ENCODE results near the gene DENND5A.
"Not testable (repeated sequence)": the region's sequence is repeated elsewhere in the genome, so short reads cannot be mapped to it uniquely, and the experiment has no call there.

The DENND5A gene

DNA sequence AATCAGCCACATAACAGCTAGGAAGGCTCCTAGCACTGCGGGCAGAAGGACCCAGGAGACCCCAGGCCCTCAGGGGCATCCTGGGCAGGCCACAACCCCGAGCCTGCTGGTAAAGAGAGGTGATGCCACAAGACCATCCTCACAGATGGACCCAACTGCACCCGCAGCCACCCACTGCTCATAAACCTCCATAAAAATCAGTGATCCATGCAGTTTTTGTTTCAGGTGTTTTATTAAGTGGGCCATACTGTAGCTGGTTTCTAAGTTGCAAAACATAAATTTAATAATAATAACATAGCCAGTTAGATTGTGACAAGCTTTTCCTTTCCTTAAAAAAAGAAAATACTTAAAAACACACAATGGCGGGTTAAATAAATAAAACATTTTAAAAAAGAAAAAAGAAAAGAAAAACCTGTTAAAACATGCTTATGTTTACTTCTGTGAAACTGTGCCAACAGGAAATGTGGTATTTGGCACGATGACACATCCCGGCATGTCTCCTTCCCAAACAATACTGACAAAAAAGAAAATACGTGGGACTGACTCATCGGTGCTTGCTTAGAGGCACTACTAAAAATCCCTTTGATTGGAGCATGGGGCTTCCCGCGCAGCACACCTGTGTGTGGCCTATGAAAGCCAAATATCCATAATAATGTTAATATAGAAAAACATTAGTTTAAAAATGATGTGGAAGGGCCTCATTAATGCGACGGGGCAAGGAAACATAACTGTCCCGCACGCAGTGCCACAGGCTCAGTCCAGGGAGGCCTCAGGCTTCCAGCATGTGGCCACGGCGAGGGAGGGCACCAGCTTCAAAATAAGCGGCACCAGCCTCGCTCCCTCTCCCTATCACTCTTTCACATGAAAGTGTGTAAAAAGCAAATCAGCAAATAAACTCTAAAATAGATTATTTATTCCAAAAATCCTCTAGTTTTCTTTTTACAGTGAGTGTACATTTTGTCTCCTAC lies 126.3 kb downstream of the DENND5A start:
- peak; percentile 78 for DNase-seq (ENCODE audit: low spot score)

DNA sequence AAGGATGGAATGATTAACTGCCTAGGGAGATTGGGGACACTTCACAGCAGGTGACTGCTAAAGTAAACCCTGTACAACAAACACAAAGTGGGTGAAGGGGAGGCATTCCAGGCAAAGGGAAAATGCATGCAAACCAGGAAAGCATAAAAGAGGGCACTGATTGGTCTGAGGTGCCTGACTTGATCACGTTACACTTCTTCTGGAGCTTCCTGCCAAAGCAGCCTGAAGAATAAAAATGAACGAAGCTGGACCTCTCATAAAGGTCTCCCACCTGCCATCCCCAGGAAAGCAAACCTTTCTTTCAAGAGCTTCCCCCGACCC lies 127.1 kb downstream of the DENND5A start:
- no peak for DNase-seq (ENCODE audit: low spot score)

DNA sequence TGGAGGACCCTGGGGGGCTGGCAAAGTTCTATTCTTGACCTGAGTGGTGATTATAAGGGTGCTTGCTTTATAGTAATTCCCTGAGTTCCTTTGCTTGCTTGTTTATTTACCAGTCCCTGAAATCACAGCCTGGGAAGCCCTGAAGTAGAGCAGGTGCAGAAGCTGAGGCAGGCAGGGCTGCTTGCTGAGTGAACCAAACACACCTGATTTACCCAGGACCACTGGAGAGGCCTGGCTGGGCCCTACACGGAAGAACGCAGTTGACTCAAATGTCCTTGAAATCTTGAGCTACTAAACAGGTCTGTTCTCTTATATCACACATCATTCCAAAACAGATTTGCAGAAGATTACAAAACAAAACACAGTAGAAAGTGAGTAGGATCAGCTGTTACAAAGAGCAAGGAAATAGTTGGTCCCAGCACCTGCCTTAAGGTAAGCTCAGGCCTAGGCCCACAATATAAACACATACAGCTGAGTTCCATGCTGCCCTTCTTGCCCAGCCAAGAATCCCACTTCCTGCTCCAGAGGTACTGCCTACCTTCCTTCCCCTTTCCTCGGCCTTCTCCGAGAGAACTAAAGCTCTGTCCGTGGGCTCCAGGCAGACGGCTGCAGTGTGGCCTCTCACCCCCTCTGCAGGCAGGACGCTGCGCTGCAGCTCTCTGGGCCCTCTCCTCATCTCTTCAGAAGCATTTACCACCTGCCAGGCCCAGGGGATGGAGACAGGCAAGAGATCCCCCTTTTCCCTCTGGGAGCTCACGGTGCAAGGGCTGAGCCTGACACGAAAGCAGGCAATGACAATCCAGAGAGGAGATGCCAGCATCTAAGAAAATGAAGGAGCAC lies 127.6 kb downstream of the DENND5A start:
- DNase-seq (ENCODE audit: low spot score): peak; percentile 85

DNA sequence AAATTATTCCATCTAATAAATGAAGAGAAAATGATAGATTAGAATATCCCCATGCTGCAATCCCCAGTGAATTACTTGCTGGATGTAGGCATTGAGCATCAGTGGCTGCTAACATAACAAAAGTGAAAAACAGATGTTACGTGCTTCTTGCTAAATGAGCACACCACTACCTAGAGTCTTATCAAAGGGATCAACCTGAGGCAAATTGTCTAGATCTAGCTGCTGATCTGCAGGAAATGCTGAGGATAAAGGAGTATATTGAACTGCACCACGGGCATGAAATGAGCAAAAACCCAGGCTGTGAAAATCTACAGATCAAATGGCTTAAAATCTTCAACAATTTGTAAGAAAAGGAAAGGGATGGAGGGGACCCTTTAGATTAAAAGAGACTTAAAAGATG lies 128.4 kb downstream of the DENND5A start:
- DNase-seq (ENCODE audit: low spot score): no peak

DNA sequence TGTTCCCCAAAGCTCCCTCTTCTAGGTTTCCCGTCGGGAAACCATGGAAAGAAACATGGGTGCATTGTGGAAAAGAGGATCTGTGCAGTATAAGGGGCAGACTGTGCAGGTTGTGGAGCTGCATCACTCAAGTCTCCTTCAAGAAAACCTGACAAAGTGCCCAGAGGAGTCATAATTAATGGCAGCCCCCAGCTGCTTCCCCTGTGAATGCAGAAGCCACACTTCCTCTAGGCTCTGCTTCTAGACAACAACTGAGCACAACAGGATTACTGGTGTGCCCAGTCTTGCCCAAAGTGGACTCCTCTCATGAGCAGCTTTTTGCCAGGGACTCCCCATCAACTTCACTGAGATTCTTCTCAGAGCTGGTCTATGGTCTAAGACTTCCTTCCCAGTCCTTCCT lies 131.2 kb downstream of the DENND5A start:
- DNase-seq (ENCODE audit: low spot score): no peak

DNA sequence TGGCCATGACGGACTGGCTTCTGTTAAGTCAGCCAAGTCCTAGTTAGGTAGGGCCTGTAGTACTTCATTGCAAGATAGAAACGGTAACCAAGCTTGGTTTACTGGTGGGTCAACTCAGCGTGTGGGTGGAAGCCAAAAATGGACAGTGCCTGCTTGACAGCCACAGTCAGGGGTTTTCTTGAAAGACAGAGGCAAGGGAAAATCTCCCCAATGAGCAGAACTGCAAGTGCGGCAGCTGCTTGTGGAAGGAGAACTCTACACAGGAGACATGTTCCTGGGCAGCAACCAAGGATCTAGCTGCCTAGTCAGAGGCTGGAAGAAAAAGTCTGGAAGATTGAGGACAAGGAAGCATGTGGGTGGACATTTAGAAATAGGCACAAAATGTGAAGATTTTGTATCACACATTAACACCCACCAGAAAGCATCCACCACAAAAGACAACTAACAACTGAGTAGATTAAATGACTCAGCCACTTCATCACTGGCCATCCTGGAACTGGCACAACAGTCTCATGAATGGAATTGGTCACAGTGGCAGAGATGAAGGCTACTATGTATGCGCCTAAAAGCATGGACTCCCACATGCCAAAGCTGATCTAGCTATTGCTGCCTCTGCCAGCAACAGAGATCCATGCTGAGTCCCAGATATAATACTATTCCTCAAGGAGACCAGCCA lies 132.8 kb downstream of the DENND5A start:
- DNase-seq (ENCODE audit: low spot score): no peak

DNA sequence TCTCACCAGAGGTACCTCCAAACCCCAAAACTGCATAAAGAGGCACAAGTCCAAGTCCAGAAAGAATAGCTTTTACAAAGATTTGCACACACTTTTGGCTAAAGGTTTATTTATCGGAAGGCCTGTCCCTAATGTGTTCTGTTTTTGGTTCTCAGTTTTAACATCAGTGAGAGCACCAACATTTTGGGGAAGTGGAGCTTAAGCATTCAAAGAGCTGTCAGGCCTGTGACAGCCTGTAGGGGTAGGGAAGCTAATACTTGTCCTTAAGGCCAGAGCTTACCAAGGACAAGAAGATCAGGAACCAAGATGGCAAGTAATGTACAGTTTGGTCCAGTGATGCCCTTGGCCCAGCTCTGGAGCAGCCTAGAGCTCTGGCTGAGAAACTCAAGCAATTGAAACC lies 134.9 kb downstream of the DENND5A start:
- no peak for DNase-seq (ENCODE audit: low spot score)

DNA sequence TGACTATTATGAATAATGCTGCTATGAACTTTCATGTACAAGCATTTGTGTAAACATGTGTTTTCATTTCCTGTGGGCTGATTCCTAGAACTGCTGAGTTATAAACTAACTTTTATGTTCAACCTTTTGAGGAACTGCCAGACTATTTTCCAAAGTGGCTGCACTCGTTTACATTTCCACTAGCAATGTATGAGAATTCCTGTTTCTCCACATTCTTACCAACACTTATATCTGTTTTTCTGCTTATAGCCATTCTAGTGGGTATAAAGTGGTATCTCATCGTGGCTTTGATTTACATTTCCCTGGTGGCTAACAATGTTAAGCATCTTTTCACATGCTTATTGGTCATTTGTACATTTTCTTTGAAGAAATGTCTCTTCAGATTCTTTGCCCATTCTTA lies 138.5 kb downstream of the DENND5A start:
- DNase-seq (ENCODE audit: low spot score): no peak

DNA sequence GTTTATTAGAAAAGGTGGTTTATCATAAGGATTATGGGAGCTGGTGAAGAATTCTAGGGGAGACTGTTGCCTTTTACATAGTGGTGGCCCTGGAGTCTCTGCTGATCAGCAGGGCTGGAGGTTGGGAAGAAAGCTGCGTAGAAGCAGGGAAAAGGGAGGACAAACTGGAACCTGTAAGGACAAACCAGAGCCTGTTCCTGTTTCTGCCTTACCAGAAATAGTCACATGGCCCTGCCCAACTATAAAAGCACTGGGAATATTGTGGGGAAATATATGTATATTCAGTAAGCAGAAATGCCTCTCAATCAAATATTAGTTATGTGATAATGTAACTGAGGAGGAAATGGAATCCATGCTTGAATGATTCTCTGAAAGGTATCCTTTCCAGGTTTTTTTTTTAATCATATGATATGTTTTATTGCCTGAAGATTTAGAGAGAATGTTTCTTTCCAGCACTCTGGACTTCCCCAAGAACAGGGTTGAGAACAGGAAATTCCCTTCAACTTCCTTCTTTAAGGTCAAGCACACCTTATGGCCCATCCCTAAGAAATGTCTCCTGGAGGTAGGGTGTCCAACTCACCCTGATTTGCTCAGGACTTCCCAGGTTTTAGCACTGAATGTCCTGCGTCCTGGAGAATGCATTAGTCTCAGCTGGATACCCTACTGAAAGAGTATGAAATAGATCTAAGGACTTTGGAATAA lies 139.8 kb downstream of the DENND5A start:
- no peak for DNase-seq (ENCODE audit: low spot score)

DNA sequence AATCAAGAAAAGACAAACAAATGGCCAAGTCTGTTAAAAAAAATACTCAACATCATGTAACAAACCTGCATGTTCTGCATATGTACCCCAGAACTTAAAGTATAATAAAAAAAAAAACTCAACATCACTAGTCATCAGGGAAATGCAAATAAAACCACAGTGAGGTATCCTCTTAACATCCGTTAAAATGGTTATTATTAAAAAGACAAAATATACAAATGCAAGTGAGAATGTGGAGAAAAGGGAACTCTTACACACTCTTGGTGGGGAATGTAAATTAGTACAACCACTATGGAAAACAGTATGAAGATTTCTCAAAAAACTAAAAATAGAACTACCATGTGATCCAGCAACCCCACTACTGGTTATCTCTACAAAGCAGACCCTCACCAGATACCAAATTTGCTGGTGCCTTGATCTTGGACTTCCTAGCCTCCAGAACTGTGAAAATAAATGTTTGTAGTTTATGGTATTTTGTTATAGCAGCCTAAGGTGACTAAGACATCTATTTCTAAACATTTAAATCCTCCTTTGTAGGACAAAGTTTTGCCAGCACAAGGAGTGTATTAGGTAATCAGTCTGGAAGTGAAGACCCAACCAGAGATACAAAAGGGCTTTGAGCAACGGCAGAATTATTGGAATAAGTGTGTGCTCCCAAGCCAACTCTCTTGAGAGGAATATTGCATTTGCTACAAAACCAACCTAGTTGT lies 141.4 kb downstream of the DENND5A start:
- DNase-seq (ENCODE audit: low spot score): no peak

DNA sequence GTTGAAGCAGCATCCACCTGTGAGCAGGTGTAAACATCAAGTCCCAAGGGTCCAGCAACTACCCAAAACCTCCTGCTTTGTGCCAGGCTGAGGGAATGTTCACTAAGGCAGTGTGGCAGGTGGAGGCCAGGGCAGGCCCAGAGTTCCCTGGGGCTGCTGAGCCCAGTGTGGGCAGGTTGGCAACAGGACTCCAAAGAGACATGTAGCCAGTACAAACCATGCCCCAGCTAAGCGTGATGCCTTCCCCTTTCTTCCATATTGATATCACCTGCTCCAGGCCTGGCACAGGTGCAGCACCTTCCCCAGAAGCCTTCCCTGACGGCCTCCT lies 143.7 kb downstream of the DENND5A start:
- no peak for DNase-seq (ENCODE audit: low spot score)

DNA sequence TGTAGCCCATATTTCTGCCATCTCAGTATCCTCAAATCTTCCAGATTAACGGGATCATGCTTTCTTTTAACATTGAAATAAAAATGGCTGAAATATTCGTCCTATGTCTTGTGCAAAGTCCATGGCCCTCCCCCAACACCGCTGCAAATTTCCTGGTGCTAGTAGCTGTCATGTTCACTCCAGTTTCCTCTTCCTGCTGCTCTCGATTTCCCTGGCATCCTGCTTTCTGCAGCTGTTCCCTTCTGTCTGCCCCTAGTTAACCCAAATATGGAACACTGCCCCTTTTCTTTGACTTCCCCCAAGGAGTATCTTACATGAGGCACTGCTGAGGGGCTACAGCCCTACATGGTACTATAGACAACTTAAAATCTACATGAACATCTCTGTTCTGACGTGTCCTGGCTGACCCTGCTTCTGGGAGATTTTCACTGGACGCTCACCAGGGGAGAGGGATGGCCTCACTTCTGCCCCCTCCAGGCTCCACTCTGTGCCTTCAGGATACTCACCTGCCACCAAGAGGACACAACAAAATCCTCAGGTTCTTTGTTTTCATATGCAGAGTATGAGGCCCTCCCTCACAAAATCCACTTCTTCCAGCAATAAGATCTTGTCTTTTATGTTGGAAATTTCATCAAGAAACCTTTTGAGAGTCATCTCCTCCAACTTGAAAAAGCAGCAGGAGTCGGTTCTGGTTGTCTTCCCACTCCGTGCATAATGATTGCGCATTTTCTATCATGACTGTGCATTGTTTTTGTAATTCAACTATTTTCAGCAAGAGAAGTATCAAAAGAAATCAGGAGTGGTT lies 144.3 kb downstream of the DENND5A start:
- no peak for DNase-seq (ENCODE audit: low spot score)

DNA sequence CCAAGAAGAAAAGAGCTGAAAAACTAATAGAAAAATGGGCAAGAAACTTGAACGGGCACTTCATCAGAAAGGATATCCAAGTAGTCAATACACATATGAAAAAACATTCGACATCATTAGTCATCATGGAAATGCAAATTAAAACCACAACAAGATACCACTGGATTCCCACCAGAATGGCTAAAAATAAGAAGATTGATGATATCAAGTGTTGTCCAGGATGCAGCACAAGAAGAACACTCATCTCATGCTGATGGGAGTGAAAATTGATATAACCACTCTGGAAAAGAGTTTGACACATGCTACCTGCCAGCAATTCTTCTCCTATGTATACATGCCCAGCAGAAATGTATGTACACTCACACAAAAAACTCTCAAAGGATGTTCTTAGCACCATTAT lies 146.9 kb downstream of the DENND5A start:
- no peak for DNase-seq (ENCODE audit: low spot score)

DNA sequence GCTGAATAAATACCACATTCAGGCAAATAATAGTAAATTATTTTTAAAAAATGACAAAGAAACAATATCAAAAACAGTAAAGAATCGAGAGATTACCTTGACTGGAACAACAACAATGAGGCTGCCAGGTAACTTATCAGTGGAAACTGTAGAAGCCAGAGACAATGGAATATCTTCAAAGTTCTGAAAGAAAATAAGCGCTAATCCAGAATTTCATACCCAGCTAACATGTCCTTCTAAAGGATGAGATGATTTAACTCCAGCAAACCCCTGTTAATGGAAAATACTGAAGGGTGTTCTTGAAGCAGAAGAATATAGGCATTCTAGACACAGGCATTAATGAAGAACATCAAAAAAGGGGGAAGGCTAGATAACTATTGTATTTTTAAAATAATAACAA lies 153.1 kb downstream of the DENND5A start:
- no peak for DNase-seq (ENCODE audit: low spot score)

DNA sequence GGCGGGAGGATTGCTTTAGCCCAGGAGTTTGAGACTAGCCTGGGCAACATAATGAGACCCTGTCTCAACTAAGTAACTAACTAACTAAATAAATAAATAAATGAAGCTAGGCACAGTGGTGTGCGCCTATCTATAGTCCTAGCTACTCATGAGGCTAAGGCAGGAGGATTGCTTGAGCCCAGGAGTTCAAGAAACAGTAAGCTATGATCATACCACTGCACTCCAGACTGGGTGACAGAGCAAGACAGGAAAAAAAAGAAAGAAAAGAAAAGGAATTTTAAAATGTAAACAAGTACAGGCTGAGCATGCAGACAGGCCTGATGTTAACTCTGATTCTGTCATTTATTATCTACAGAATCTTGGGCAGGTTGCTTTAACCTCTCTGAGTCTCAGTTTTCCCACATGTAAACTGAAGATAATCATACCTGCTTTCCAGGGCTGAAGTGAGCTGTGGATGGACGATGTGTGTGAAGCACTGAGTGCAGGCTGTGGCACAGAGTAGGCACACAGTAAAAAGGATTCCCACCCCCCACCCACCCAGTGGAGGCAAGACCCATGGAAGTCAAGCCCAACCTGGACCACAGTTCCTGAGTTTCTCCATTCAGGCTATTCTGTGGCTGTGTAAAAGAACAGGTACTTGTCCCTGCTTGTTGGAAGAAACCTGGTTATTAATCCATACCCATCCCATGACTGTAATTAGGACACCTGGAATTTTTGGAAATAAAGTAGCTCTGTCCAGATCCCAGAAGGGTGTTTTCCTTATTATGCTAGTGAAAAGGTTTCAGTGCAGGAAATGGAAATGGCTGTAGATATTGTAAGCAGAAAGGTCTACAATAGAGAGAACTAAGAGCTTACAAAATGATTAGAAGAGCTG lies 155.1 kb downstream of the DENND5A start:
- no peak for DNase-seq (ENCODE audit: low spot score)

DNA sequence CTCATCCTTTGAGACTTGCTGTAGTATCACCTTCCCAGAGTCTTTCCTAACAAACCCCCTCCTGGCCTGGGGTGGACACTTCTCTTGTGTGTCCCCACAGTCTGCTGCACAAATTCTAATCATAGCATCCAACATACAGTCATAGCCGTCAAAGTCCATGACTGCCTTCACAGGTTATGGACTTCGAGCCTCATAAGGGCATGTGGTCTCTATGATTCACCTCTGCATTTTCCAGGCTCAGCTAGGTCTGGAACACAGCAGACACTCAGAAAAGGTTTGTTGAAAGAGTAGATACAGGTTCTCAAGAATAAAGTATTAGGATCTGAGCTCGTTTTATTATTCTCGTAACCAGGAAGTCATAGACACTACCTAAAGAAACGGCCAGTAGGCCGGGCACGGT lies 160.6 kb downstream of the DENND5A start:
- no peak for DNase-seq (ENCODE audit: low spot score)

DNA sequence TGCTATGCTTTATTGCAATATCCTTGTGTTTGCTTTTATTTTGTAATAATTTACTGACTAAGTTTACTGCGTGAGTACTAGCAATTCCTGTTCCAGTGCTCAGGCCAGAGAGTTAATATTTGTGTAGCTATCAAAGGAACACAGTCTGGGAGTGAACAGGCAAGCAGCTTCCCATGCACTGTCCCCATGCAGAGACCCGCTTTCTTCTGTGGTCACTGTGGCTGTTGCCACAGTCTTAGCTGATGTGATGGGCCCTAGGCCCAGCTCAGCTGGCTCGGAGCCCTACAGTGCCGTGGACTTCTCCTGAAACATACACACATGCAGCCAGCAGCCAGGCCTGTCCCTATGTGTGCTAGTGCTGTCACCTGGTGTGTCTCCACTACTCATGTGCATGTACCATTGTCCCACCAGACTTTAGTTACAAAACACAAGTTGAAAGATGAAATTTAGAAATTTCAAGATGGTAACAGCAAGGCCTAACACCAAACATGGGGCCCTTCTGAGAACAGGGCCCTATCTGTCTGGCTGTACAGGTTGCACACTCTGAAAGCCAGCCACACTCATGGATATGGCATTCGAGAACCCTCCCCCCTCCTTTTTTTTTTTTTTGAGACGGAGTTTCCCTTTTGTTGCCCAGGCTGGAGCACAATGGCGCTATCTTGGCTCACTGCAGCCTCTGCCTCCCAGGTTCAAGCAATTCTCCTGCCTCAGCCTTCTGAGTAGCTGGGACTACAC lies 161.4 kb downstream of the DENND5A start:
- DNase-seq (ENCODE audit: low spot score): no peak

DNA sequence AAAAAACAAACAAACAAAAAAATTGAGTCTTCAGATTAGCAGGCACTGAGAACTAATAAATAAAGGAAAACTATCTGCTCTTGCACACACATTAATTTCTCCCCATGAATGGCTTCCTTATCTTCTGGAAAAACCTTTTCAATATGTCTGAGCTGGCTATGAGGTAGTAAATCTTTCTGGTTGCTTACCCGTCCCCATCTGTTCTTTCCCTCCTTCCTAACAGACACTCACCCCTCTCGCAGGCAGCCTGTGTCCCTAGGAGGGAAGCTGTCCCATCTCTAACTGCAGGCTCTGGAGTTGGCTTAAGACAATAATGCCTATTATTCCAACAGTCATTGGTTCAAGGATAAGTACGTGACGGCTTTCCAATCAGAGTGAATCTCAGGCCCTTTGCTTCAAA lies 165.5 kb downstream of the DENND5A start:
- DNase-seq (ENCODE audit: low spot score): no peak

DNA sequence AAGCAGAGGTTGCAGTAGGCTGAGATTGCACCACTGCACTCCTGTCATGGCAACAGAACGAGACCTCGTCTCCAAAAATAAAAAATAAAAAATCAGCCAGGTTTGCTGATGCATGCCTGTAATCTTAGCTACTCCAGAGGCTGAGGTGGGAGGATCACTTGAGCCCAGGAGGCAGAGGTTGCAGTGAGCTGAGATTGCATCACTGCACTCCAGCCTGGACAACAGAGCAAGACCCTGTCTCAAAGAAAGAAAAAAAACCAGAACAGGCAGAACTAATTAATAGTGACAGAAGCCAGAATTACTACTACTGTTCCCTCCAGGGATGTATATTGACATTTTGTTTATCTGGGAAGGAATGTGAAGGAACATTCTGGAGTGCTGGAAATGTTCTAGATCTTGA lies 166.7 kb downstream of the DENND5A start:
- not testable (repeated sequence) for DNase-seq (ENCODE audit: low spot score)

All from GM03348 (cell line).